Embryonic facial prominence (tissue), 1 donor: ENCODE measurements around the gene HDAC10.
"Not testable (repeated sequence)": the region's sequence is repeated elsewhere in the genome, so short reads cannot be mapped to it uniquely, and the experiment has no call there.

Experiments
- DNase-seq: peaks from one replicate; pipeline ENCODE4 v3.0.0-alpha.2; 2016; ENCODE audit errors: extremely low spot score

Gene HDAC10

DNA sequence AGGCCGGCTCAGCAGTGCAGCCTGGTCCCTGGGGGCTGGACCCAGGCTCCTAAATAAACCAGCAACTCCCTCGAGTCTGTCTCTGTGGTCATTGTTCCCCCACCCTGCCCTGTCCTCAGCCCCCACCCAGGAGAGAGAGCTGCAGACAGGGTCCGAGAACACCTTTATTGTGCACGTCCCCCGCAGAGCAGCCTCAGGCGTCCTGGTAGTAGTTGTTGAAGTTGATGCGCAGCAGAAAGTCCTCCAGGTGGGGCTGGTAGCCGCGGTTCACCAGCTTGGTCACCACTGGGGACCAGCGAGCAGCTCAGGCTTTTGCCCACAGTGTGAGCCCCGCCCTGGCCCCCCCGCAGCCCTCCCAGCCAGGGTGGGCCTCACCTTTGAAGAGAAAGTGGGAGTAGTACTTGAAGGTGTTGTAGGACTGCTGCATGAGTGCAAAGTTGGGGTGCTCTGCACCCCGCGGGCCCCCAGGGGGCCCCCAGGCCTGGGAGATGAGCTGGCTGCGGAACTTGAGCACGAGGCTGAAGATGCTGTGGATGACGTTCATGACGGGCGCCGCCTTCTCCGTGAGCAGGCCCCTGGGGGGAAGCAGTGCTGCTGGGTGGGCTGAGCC, 33.4 kb downstream of the HDAC10 start:
- no peak for DNase-seq

DNA sequence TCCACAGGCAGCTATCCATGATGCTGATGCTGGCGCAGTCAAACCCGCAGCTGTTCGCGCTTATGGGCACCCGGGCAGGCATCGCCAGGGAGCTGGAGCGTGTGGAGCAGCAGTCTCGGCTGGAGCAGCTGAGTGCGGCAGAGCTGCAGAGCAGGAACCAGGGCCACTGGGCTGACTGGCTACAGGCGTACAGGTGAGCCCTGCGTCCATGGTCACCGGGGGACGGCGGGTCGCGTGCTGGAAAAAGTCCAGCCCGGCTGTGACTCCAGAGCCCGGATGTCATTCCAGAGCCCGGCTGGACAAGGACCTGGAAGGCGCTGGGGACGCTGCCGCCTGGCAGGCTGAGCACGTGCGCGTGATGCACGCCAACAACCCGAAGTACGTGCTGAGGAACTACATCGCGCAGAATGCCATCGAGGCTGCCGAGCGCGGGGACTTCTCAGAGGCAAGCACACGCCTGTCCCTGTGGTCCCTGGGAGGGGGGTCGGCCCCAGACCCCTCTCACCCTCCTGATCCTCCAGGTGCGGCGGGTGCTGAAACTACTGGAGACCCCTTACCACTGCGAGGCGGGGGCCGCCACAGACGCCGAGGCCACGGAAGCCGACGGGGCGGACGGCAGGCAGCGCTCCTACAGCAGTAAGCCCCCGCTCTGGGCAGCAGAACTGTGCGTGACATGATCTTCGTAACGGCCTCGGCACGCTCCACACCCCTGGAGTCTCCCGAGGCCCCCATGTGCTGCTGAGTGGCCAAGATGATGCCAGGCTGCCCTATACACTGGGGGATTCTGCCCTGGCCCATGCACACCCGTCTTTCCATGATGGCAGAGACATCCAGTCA, 34.2 kb downstream of the HDAC10 start:
- no peak for DNase-seq

DNA sequence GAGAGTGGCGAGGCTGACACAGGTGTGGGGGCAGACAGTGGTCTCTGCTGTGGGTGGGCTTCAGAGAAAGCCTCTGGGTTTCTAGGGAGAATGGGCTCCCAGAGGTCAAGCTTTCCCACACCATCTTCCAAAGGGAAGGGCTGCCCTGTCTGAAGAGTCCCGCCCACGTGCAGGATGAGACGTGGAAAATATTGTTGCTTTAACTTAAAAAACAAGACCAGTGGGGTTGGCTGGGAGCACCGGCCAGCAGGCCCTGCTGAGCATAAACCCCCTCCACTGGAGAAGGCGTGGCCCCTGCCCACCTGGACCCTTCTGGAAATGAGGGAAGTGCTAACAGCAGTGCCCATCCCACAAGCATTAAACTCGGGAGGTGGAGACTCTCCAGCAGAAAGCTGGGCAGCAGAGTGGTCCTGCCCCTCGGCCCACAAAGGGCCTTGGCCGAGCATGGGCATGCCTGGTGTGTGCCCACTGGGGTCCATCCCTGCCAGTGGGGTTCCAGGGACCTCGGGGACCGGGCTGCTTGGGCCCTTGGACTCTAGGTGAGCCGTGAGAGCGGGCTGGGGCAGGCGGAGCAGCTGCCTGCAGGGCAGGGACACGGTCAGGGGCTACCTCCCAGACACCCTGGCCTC, 34.9 kb downstream of the HDAC10 start:
- no peak for DNase-seq

DNA sequence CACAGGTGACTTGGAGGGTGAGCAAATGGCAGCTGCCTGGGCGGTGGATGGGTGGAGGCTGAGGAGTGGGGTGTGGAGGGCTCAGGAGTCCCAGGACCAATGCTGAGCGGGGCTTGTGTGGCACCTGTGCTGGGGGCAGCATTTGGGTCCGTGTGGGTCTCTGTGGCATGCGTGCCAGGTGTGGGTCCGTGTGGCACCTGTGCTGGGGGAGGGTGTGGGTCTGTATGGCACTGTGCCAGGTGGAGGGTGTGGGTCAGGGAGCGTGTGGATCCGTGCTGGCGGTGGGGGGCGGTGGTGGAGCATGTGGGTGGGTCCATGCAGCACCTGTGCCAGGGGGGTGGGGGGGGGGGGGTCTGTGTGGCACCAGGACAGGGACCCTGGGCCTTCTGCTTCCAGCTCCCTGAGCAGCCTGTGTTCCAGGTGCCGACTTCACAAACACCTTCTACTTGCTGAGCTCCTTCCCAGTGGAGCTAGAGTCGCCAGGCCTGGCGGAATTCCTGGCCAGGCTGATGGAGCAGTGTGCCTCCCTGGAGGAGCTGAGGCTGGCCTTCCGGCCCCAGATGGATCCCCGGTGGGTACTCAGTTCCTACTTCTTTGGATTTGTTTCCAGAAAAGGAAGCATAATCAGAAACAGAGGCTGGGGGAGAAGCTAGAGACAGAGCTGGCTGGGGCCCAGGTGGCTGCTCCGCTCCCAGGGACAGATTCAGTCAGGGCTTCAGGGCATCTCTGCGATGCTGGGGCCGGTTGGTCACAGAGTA, 35.6 kb downstream of the HDAC10 start:
- DNase-seq = no peak

DNA sequence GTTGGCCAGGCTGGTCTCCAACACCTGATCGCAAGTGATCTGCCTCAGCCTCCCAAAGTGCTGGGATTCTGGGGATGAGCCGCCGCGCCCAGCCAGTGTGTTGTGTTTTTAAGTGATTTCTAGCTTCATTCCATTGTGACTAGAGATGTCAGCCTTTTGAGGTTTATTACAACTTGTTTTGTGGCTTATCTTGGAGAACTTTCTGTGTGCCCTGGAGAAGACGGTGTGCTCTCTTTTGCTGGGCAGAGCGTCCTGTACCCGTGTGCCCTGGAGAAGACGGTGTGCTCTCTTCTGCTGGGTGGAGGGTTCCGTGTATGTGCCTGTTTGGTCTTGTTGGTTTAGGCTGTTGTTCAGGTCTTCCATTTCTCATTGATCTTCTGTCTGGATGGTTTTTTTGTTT, 37.8 kb downstream of the HDAC10 start:
- DNase-seq = no peak

DNA sequence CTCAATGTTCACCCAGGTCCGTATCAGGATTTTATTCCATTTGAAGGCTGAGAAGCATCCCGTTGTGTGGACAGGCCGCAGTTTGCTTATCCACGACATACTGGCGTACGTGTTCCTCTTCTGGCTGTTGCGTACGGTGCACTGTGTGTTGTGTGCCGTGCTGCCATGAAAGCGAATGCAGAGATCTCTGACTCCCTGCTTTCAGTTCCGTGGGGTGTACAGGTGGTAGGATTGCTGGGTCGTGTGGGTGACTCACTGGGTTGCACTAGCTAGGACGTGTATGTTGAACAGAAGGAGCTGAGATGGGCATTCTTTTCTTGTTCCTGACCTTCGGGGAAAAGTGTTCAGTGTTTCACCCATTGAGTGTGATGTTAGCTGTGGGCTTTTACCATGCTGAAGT, 39.9 kb downstream of the HDAC10 start:
- no peak for DNase-seq

DNA sequence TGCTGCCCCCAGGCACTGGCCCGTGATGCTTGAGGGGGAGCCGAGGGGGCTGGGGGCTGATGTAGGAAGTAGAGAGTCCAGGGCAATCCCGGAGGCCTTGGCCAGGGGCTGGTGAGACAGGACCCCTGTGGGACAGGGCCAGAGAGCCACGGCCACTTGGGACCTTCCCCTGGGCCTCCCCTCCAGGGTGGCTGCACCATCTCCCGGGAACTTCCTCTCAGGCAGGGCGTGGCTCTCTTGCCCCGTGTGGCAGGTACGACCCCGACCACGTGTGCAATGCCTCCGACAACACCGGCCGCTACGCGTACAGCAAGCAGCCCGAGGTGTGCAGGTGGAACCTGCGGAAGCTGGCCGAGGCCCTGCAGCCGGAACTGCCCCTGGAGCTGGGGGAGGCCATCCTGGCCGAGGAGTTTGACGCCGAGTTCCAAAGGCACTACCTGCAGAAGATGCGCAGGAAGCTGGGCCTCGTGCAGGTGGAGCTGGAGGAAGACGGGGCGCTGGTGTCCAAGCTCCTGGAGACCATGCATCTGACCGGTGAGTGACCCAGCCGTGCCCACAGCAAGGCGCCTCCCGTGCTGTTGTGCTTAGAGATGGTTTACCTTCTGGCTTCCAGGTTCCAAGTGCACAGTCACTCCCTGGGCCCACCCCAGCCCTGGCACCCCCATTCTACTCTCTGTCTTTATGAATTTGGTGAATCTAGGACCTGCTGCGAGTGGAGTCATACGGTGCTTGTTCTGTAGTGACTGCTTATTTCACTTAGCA, 40.5 kb downstream of the HDAC10 start:
- no peak for DNase-seq

DNA sequence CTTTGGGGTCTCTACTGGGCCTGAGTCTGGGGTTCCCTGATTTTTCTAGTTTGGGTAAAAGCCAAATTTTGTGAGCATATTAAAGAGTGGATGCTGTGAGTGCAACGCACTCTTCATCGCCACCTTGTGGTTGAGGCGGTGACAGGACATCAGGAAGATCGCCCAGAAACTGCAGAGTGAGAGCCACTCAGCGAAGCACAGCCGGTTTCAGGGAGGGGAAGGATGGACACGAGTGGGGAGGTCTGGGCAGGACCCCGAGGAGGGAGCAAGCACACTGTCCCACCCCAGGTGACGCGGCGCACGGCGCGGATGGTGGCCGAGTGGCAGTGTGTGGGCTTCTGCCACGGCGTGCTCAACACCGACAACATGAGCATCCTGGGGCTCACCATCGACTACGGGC, 41.2 kb downstream of the HDAC10 start:
- DNase-seq = no peak

DNA sequence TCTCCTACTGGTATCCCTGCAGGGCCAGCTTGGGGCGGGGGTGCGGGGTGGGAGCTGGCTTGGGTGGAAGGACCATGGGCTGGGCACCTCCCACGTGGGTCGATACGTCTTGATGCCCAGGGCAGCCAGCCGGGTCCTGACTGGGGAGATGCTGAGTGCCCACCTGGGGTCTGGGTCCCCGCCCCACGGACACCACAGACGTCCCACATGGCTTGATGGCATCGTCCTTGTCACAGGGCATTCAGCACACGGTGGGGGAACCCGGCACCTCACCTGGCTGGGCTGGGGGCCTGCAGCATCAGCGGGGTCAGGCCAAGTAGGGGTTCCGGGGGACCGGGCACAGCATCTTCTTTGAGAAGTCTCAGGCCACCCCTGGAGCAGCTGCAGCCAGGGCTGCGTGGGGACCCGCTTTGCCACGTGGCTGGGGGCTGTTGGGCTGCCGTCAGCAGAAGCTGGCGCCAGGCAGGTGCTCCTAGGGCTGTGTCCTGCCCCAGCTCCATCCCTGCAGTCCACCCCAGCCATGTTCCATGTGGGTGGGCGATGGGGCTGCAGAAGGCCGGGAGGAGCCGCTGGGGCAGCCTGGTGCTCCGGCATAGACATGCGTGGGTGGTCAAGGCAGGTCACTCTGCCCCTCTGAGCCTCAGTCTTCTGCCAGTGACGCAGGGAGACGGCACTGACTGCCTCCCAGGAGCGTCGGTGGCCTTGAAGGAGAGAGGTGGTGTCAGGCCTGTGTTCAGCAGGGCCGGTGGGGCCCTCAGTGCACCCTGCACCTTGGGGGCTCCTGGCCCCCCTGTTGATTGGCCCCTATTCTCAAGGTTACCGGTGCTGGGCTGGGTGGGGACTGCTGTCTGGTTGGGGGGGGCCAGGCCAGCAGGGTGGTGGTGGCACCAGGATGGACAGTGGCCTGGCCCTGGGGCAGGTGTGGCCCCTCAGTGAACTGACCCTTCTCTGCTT, 41.8 kb downstream of the HDAC10 start:
- no peak for DNase-seq

DNA sequence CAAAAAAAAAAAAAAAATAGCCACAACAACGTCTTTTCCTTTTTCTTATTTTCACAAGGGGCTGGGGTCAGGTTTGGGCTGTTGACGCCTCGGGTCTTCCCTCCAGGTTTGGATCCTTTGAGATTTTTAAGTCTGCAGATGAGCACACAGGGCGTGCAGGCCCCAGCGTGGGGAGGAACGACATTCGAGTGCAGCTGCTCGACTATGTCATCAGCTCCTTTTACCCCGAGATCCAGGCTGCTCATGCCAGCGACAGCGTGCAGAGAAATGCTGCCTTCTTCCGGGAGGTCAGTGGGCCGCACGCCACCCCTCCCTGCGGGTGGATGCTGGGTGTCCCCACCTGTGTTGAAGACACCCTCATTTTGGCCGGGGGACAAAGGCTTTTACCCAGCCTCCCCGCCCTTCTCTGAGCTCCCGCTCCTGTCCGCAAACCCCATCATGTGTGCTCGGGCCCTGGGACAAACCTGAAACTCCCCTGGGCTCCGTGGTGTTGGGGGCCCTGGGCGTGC, 42.6 kb downstream of the HDAC10 start:
- DNase-seq = no peak

DNA sequence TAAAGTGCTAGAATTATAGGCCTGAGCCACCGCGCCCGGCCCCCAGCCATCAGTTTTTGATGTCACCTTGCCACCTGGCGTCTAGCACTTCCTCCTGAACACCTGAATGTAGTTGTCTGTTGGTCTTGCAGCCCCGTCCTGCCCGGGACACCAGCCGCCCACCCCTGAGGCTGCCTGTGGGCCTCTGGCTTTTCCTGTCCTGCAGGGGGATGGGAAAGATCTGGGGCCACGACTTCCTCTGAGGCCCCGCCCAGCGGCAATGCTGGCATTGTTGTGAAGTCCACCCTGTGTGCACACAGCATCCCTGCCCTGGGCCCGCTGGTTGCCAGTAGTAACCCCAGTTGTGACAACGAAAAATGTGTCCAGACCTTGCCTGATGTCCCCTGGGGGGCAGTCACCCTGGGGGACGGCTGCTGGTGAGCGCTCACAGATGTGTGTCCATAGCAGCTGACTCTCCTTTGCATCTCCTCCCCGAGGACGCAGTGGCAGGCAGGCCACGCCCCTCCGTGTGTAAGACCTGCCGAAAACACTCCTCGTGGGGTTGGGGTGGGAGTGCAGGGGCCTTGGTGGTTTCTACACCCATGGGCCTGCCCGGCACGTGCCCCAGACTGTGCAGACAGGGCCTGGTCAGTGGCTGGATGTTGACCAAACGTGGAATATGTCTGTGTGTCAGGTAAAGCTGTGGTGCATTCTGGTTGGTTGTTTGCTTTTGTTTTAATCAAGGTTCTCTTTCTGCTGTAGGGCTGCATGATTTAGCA, 43.5 kb downstream of the HDAC10 start:
- no peak for DNase-seq

DNA sequence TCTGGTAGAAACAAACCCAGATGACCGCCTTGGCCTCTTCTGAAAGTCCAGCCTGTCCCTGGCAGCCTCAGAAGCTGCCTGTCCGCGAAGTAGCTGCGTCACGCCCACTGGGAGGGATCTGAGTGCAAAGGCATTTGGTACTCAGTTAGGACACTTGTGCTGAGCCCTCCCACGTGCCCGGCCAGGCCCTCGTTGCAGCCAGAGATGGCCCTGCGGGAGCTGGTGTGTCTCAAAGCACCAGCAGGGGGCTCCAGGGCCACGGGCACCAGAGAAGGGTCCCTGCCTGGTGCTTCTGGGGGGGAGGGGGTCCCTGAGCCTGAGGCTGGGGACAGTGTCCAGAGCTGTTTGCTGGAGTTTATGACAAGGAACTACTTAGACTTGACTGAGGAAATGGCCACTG, 44.5 kb downstream of the HDAC10 start:
- DNase-seq = no peak

DNA sequence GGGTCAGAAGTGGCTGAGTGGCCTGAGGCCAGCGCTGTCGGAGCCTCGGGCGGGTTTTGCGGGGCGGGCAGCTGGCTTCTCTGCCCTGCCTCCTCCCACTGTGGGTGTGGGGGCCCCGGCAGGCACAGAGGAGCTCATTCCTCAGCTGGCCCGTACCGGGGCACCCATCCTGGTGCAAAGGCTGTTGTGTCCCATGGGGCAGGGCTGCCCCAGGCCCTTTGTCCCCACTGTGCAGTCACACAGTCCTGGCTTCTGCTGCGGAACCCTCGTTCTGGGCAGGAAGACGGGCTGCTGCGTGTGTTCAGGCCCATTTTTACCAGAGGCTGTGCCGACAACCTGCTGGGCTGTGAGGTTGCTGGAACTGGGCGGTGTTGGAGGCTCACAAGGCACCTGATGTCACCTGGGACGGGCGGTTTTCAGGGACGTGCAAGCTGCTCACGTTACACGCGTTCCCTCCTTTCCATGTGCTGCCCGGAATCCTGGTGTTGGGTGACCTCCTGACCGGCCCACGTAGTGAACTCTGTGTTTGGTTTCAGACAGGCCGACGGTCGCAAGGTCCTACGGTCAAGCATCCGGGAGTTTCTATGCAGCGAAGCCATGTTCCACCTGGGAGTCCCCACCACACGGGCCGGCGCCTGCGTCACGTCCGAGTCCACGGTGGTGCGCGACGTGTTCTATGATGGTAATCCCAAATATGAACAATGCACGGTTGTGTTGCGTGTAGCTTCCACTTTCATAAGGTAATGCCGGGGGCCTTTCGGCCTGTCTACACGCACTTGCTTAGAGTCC, 45.1 kb downstream of the HDAC10 start:
- DNase-seq = no peak

DNA sequence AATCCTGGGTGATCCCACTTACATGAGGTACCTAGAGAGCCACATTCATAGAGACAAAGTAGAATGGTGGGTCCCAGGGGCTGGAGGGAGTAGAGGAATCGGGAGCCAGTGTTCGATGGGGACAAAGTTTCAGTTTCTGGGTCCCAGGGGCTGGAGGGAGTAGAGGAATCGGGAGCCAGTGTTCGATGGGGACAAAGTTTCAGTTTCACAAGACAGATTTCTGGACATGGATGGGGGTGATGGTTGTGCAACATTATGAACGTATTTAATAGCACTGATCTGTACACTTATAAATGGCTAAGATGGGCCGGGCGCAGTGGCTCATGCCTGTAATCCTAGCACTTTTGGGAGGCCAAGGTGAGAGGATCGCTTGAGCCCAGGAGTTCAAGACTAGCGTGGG, 46.1 kb downstream of the HDAC10 start:
- DNase-seq = not testable (repeated sequence)

DNA sequence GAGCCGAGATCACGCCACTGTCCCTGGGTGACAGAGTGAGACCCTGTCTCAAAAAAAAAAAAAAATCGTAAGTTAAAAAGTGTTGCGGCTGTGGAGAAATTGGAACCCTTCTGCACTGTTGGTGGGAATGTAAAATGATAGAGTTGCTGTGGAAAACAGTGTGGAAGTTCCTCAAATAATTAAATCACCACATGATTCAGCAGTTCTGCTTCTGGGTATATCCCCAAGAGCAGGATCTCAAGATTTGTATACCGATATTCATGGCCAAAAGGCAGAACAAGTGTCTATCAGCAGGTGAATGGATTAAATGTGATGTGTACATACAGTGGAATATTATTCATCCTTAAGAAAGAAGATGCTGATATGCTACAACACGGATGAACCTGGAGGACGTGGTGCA, 46.5 kb downstream of the HDAC10 start:
- no peak for DNase-seq

DNA sequence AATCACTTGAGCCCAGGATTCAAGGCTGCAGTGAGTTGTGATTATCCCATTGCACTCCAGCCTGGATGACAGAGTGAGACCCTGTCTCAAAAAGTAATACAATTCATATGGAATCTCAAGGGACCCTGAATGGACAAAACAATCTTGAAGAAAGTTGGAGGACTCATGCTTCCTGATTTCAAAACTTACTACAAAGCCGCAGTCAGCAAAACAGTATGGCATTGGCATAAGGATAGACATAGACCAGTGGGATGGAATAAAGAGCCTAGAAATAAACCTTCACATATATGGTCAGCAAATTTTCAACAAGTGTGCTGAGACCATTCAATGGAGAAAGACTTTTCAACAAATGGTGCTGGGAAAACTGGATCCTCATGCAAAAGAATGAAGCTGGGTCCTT, 47.8 kb downstream of the HDAC10 start:
- no peak for DNase-seq

DNA sequence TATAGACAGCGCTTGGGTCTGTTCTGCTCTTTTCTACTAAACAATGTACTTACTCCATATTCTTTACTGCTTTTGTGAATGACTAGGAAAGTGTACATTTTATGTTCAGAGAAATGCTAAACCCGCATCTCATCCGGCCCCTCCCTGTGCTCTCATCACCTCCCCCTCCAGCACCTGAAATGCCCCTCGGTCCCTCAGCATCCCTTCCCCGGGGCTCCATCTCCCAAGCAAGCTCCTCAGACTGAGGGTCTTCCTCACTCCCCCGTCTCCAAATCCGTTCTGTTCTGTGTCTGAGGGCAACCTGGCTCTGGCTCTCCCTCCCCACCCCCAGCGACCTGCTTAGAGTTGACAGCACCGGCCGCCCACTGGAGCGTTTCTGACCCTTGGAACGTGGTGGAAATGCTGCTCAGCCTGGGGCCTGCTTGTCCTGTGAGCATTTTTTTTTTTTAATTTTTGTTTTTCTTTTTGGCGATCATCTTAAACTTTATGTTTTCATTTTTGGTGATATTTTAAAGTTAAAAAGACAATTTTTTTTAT, 48.9 kb downstream of the HDAC10 start:
- DNase-seq = no peak
